Liver (tissue), 3 donors: ENCODE measurements around the gene KIF21B.

Experiments used
- CTCF ChIP-seq: fragments of 150-350 bp; IDR thresholded peaks from 2 replicates; pipeline ENCODE4 v1.5.1; 2017; ENCODE audit warnings: improper control_type of control experiment, low read depth, low read length; ENCODE audit not compliant: missing input control
- GABPA ChIP-seq, 2 donors: IDR thresholded peaks in 1 of 2; conservative IDR thresholded peaks in 1 of 2; 2 replicates each; pipeline ENCODE4 v1.6.1; 2016; ENCODE audit warnings: antibody characterized with exemption in 2 of 2, mild to moderate bottlenecking in 1 of 2, moderate library complexity in 1 of 2
- HNF4A ChIP-seq, 2 donors: conservative IDR thresholded peaks; 2 replicates each; pipeline ENCODE4 v1.6.1; 2016; ENCODE audit warnings: antibody characterized with exemption in 2 of 2, mild to moderate bottlenecking in 2 of 2
- JUND ChIP-seq, 2 donors: IDR thresholded peaks; 2 replicates each; pipeline ENCODE4 v1.6.1; 2016; ENCODE audit warnings: antibody characterized with exemption in 2 of 2
- NR2F2 ChIP-seq: IDR thresholded peaks from 2 replicates; pipeline ENCODE4 v1.6.1; 2016; ENCODE audit warnings: antibody characterized with exemption
- RAD21 ChIP-seq, 2 donors: IDR thresholded peaks; 2 replicates each; pipeline ENCODE4 v1.6.1; 2016; ENCODE audit warnings: antibody characterized with exemption in 2 of 2, mild to moderate bottlenecking in 2 of 2
- RXRA ChIP-seq, 2 donors: IDR thresholded peaks; 2 replicates each; pipeline ENCODE4 v1.6.1; 2017 to 2018; ENCODE audit warnings: antibody characterized with exemption in 2 of 2, mild to moderate bottlenecking in 1 of 2
- SP1 ChIP-seq: IDR thresholded peaks from 2 replicates; pipeline ENCODE4 v1.6.1; 2018; ENCODE audit warnings: antibody characterized with exemption, mild to moderate bottlenecking
- TAF1 ChIP-seq: conservative IDR thresholded peaks from 2 replicates; pipeline ENCODE4 v1.6.1; 2016; ENCODE audit warnings: antibody characterized with exemption, mild to moderate bottlenecking
- YY1 ChIP-seq: IDR thresholded peaks from 2 replicates; pipeline ENCODE4 v1.6.1; 2016; ENCODE audit warnings: antibody characterized with exemption, mild to moderate bottlenecking
- TF ChIP-seq, protein P1 (sequence below): IDR thresholded peaks from 2 replicates; pipeline ENCODE4 v1.6.1; 2016; ENCODE audit warnings: antibody characterized with exemption
- TF ChIP-seq, protein P2 (sequence below): IDR thresholded peaks from 2 replicates; pipeline ENCODE4 v1.6.1; 2016; ENCODE audit warnings: antibody characterized with exemption
- TF ChIP-seq, protein P3 (sequence below): IDR thresholded peaks from 2 replicates; pipeline ENCODE4 v1.6.1; 2016; ENCODE audit warnings: antibody characterized with exemption
- TF ChIP-seq, protein P4 (sequence below): IDR thresholded peaks from 2 replicates; pipeline ENCODE4 v1.6.1; 2016; ENCODE audit warnings: antibody characterized with exemption, mild to moderate bottlenecking
- donor health status: healthy.
- donor health status: healthy.

- TF ChIP-seq TAF1 (no peak), CTCF (no peak), YY1 (no peak), GABPA (IDR thresholded peaks at IDR 0.05 in 1 of 2, conservative IDR thresholded peaks at IDR 0.05 in 1 of 2) (no peak), NR2F2 (no peak), HNF4A (conservative IDR thresholded peaks at IDR 0.05) (no peak), SP1 (no peak), RXRA (IDR thresholded peaks at IDR 0.05) (no peak), JUND (IDR thresholded peaks at IDR 0.05) (no peak), RAD21 (IDR thresholded peaks at IDR 0.05) (no peak)
- TF ChIP-seq, protein P1, sequence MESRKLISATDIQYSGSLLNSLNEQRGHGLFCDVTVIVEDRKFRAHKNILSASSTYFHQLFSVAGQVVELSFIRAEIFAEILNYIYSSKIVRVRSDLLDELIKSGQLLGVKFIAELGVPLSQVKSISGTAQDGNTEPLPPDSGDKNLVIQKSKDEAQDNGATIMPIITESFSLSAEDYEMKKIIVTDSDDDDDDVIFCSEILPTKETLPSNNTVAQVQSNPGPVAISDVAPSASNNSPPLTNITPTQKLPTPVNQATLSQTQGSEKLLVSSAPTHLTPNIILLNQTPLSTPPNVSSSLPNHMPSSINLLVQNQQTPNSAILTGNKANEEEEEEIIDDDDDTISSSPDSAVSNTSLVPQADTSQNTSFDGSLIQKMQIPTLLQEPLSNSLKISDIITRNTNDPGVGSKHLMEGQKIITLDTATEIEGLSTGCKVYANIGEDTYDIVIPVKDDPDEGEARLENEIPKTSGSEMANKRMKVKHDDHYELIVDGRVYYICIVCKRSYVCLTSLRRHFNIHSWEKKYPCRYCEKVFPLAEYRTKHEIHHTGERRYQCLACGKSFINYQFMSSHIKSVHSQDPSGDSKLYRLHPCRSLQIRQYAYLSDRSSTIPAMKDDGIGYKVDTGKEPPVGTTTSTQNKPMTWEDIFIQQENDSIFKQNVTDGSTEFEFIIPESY = no peak
- TF ChIP-seq, protein P2, sequence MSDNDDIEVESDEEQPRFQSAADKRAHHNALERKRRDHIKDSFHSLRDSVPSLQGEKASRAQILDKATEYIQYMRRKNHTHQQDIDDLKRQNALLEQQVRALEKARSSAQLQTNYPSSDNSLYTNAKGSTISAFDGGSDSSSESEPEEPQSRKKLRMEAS = no peak
- TF ChIP-seq, protein P3, sequence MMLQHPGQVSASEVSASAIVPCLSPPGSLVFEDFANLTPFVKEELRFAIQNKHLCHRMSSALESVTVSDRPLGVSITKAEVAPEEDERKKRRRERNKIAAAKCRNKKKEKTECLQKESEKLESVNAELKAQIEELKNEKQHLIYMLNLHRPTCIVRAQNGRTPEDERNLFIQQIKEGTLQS = no peak
- TF ChIP-seq, protein P4, sequence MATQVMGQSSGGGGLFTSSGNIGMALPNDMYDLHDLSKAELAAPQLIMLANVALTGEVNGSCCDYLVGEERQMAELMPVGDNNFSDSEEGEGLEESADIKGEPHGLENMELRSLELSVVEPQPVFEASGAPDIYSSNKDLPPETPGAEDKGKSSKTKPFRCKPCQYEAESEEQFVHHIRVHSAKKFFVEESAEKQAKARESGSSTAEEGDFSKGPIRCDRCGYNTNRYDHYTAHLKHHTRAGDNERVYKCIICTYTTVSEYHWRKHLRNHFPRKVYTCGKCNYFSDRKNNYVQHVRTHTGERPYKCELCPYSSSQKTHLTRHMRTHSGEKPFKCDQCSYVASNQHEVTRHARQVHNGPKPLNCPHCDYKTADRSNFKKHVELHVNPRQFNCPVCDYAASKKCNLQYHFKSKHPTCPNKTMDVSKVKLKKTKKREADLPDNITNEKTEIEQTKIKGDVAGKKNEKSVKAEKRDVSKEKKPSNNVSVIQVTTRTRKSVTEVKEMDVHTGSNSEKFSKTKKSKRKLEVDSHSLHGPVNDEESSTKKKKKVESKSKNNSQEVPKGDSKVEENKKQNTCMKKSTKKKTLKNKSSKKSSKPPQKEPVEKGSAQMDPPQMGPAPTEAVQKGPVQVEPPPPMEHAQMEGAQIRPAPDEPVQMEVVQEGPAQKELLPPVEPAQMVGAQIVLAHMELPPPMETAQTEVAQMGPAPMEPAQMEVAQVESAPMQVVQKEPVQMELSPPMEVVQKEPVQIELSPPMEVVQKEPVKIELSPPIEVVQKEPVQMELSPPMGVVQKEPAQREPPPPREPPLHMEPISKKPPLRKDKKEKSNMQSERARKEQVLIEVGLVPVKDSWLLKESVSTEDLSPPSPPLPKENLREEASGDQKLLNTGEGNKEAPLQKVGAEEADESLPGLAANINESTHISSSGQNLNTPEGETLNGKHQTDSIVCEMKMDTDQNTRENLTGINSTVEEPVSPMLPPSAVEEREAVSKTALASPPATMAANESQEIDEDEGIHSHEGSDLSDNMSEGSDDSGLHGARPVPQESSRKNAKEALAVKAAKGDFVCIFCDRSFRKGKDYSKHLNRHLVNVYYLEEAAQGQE = no peak
Observed at GRCh38 chr1:200992382-200993048, 31.0 kb downstream of the KIF21B start.
